GM23338 (cell line): ENCODE data around the gene EXOC6. TPM values are rescaled to one million over a fixed set of nuclear protein-coding genes. Genes with fewer than 3 reads are reported as not detected.

Experiments
- ATAC-seq: fragments of 200-7000 bp; cut with Tn5 transposase; 3 replicates; pipeline ENCODE4 v1.9.1; 2020
- DNase-seq: peaks from one replicate; pipeline ENCODE4 v3.0.0-alpha.2; 2015; ENCODE audit warnings: low spot score
- H2AFZ ChIP-seq: fragments of 200-600 bp; sonication (generic); 2 replicates; pipeline ENCODE4 v1.8.0; 2016; ENCODE audit warnings: antibody characterized with exemption, mild to moderate bottlenecking, moderate library complexity
- H3F3A ChIP-seq: fragments of 200-600 bp; sonication (generic); replicated peaks from 2 replicates; pipeline ENCODE4 v1.8.0; 2017; ENCODE audit warnings: antibody characterized with exemption, mixed run types, low read depth
- H3K27ac ChIP-seq: fragments of 200-600 bp; sonication (generic); 2 replicates; pipeline ENCODE4 v1.6.1; 2016; ENCODE audit warnings: low read depth
- H3K27me3 ChIP-seq: fragments of 200-600 bp; sonication (generic); 2 replicates; pipeline ENCODE4 v1.8.0; 2016; ENCODE audit warnings: mild to moderate bottlenecking, mixed run types, moderate library complexity; ENCODE audit not compliant: insufficient read depth
- H3K36me3 ChIP-seq: fragments of 200-600 bp; sonication (generic); 2 replicates; pipeline ENCODE4 v1.8.0; 2016; ENCODE audit warnings: mild to moderate bottlenecking; ENCODE audit not compliant: insufficient read depth
- H3K4me1 ChIP-seq: fragments of 200-600 bp; sonication (generic); 2 replicates; pipeline ENCODE4 v1.8.0; 2016; ENCODE audit warnings: mild to moderate bottlenecking, moderate library complexity; ENCODE audit not compliant: insufficient read depth
- H3K4me2 ChIP-seq: fragments of 200-600 bp; sonication (generic); 2 replicates; pipeline ENCODE4 v1.7.1; 2017; ENCODE audit warnings: mixed run types
- H3K4me3 ChIP-seq: fragments of 200-600 bp; sonication (generic); 2 replicates; pipeline ENCODE4 v1.6.1; 2016; ENCODE audit warnings: mixed run types
- H3K79me2 ChIP-seq: fragments of 200-600 bp; sonication (generic); replicated peaks from 2 replicates; pipeline ENCODE4 v1.8.0; 2017; ENCODE audit warnings: mild to moderate bottlenecking; ENCODE audit not compliant: insufficient read depth
- H3K9me2 ChIP-seq: fragments of 200-600 bp; sonication (generic); 2 replicates; pipeline ENCODE4 v1.8.0; 2017; ENCODE audit not compliant: insufficient read depth
- H4K20me1 ChIP-seq: fragments of 200-600 bp; sonication (generic); replicated peaks from 2 replicates; pipeline ENCODE4 v1.8.0; 2017; ENCODE audit warnings: mild to moderate bottlenecking; ENCODE audit not compliant: insufficient read depth
- H3K27ac Mint-ChIP-seq: 2 replicates; pipeline ENCODE4 v1.8.0; 2020; ENCODE audit warnings: inconsistent platforms, mild to moderate bottlenecking, moderate library complexity, mixed read lengths
- H3K27me3 Mint-ChIP-seq: 3 replicates; pipeline ENCODE4 v1.8.0; 2022; ENCODE audit warnings: low read depth, mild to moderate bottlenecking, moderate library complexity, mixed read lengths, inconsistent platforms; ENCODE audit not compliant: insufficient read depth, poor library complexity
- H3K36me3 Mint-ChIP-seq: 3 replicates; pipeline ENCODE4 v1.8.0; 2021; ENCODE audit warnings: low read depth, mild to moderate bottlenecking, inconsistent platforms, moderate library complexity, mixed read lengths
- H3K4me1 Mint-ChIP-seq: 3 replicates; pipeline ENCODE4 v1.8.0; 2020; ENCODE audit warnings: mild to moderate bottlenecking, inconsistent platforms, mixed read lengths
- H3K4me3 Mint-ChIP-seq: 3 replicates; pipeline ENCODE4 v1.8.0; 2021; ENCODE audit warnings: moderate library complexity, mild to moderate bottlenecking, inconsistent platforms, mixed read lengths
- H3K9me3 Mint-ChIP-seq: 3 replicates; pipeline ENCODE4 v1.8.0; 2020; ENCODE audit warnings: moderate library complexity, mild to moderate bottlenecking, inconsistent platforms, mixed read lengths
- NANOG ChIP-seq: IDR thresholded peaks from 2 replicates; pipeline ENCODE4 v1.6.1; 2016; ENCODE audit warnings: antibody characterized with exemption, borderline replicate concordance
- STAT1 ChIP-seq: IDR thresholded peaks from one replicate; pipeline ENCODE4 v1.6.1; 2016; ENCODE audit warnings: antibody characterized with exemption; ENCODE audit not compliant: unreplicated experiment
- ZNF114 ChIP-seq: fragments of 250-450 bp; sonication (Bioruptor Pico); IDR thresholded peaks from 2 replicates; pipeline ENCODE4 v1.5.0; 2020; ENCODE audit warnings: mild to moderate bottlenecking, moderate library complexity
- ZNF331 ChIP-seq: fragments of 250-450 bp; sonication (Bioruptor Pico); IDR thresholded peaks from 2 replicates; pipeline ENCODE4 v1.5.0; 2020; ENCODE audit warnings: low read depth, mild to moderate bottlenecking, moderate library complexity
- polyA plus RNA-seq: library from polyadenylated mRNA; unstranded; fragments of >200 nt; fragmentation: Nextera tagmentation; extraction: Ambion mirVana; gene quantifications from 2 replicates; pipeline ENCODE4 v1.2.1, GENCODE V29; 2016
- total RNA-seq: library from RNA; depleted of rRNA; stranded (reverse); fragments of >200 nt; shearing (Covaris generic); gene quantifications from 2 replicates; pipeline ENCODE4 v1.2.3, GENCODE V29; 2014
- TF ChIP-seq, protein P1 (sequence below): IDR thresholded peaks from 2 replicates; pipeline ENCODE4 v1.6.1; 2016; ENCODE audit warnings: antibody characterized with exemption
- TF ChIP-seq, protein P2 (sequence below): fragments of 250-450 bp; sonication (Bioruptor Pico); IDR thresholded peaks from 2 replicates; pipeline ENCODE4 v1.5.0; 2020; ENCODE audit warnings: mild to moderate bottlenecking, moderate library complexity
- TF ChIP-seq, protein P3 (sequence below): IDR thresholded peaks from one replicate; pipeline ENCODE4 v1.6.1; 2018; ENCODE audit warnings: antibody characterized with exemption; ENCODE audit not compliant: unreplicated experiment

Gene EXOC6
- total and polyA plus RNA-seq, 2 experiments from 2014 or later, result 5.0 to 6.0 TPM

DNA sequence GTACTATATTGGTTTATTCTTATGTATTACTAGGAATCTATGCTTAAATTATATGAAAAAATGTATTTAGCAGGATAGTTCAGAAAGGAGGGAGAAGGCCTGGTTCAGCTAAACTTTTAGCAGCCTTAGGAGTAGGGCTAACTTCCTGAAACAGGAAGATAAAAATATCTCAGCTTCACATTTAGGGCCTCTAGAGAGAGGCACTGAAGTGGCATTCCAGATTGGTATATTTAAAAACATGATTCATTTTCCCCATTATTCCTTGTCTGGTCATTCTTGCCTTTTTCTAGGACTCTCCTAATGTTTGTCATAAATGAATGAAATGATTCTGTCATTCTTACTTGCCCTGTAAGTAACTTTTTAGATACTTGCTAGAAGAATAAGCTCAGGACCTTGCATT is 149.3 kb downstream of the EXOC6 start:
- H3K4me2 ChIP-seq, result no peak overlapping the region
- Mint-ChIP-seq H3K4me3 (no peak overlapping the region), H3K27me3 (no peaks in the 10 kb centered on the region), H3K27ac (no peak overlapping the region), H3K4me1 (peaks cover 25% of the 10 kb centered on the region), H3K9me3 (no peaks in the 10 kb centered on the region), H3K36me3 (no peaks in the 10 kb centered on the region)
- no peak for ATAC-seq
- TF ChIP-seq, protein P1, sequence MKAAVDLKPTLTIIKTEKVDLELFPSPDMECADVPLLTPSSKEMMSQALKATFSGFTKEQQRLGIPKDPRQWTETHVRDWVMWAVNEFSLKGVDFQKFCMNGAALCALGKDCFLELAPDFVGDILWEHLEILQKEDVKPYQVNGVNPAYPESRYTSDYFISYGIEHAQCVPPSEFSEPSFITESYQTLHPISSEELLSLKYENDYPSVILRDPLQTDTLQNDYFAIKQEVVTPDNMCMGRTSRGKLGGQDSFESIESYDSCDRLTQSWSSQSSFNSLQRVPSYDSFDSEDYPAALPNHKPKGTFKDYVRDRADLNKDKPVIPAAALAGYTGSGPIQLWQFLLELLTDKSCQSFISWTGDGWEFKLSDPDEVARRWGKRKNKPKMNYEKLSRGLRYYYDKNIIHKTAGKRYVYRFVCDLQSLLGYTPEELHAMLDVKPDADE, result no peak
- TF ChIP-seq STAT1, result no peak
- TF ChIP-seq, protein P2, sequence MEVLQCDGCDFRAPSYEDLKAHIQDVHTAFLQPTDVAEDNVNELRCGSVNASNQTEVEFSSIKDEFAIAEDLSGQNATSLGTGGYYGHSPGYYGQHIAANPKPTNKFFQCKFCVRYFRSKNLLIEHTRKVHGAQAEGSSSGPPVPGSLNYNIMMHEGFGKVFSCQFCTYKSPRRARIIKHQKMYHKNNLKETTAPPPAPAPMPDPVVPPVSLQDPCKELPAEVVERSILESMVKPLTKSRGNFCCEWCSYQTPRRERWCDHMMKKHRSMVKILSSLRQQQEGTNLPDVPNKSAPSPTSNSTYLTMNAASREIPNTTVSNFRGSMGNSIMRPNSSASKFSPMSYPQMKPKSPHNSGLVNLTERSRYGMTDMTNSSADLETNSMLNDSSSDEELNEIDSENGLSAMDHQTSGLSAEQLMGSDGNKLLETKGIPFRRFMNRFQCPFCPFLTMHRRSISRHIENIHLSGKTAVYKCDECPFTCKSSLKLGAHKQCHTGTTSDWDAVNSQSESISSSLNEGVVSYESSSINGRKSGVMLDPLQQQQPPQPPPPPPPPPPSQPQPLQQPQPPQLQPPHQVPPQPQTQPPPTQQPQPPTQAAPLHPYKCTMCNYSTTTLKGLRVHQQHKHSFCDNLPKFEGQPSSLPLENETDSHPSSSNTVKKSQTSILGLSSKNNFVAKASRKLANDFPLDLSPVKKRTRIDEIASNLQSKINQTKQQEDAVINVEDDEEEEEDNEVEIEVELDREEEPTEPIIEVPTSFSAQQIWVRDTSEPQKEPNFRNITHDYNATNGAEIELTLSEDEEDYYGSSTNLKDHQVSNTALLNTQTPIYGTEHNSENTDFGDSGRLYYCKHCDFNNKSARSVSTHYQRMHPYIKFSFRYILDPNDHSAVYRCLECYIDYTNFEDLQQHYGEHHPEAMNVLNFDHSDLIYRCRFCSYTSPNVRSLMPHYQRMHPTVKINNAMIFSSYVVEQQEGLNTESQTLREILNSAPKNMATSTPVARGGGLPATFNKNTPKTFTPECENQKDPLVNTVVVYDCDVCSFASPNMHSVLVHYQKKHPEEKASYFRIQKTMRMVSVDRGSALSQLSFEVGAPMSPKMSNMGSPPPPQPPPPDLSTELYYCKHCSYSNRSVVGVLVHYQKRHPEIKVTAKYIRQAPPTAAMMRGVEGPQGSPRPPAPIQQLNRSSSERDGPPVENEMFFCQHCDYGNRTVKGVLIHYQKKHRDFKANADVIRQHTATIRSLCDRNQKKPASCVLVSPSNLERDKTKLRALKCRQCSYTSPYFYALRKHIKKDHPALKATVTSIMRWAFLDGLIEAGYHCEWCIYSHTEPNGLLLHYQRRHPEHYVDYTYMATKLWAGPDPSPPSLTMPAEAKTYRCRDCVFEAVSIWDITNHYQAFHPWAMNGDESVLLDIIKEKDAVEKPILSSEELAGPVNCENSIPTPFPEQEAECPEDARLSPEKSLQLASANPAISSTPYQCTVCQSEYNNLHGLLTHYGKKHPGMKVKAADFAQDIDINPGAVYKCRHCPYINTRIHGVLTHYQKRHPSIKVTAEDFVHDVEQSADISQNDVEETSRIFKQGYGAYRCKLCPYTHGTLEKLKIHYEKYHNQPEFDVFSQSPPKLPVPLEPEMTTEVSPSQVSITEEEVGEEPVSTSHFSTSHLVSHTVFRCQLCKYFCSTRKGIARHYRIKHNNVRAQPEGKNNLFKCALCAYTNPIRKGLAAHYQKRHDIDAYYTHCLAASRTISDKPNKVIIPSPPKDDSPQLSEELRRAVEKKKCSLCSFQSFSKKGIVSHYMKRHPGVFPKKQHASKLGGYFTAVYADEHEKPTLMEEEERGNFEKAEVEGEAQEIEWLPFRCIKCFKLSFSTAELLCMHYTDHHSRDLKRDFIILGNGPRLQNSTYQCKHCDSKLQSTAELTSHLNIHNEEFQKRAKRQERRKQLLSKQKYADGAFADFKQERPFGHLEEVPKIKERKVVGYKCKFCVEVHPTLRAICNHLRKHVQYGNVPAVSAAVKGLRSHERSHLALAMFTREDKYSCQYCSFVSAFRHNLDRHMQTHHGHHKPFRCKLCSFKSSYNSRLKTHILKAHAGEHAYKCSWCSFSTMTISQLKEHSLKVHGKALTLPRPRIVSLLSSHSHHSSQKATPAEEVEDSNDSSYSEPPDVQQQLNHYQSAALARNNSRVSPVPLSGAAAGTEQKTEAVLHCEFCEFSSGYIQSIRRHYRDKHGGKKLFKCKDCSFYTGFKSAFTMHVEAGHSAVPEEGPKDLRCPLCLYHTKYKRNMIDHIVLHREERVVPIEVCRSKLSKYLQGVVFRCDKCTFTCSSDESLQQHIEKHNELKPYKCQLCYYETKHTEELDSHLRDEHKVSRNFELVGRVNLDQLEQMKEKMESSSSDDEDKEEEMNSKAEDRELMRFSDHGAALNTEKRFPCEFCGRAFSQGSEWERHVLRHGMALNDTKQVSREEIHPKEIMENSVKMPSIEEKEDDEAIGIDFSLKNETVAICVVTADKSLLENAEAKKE (CRISPR knock-in tag), result no peak
- TF ChIP-seq, protein P3, sequence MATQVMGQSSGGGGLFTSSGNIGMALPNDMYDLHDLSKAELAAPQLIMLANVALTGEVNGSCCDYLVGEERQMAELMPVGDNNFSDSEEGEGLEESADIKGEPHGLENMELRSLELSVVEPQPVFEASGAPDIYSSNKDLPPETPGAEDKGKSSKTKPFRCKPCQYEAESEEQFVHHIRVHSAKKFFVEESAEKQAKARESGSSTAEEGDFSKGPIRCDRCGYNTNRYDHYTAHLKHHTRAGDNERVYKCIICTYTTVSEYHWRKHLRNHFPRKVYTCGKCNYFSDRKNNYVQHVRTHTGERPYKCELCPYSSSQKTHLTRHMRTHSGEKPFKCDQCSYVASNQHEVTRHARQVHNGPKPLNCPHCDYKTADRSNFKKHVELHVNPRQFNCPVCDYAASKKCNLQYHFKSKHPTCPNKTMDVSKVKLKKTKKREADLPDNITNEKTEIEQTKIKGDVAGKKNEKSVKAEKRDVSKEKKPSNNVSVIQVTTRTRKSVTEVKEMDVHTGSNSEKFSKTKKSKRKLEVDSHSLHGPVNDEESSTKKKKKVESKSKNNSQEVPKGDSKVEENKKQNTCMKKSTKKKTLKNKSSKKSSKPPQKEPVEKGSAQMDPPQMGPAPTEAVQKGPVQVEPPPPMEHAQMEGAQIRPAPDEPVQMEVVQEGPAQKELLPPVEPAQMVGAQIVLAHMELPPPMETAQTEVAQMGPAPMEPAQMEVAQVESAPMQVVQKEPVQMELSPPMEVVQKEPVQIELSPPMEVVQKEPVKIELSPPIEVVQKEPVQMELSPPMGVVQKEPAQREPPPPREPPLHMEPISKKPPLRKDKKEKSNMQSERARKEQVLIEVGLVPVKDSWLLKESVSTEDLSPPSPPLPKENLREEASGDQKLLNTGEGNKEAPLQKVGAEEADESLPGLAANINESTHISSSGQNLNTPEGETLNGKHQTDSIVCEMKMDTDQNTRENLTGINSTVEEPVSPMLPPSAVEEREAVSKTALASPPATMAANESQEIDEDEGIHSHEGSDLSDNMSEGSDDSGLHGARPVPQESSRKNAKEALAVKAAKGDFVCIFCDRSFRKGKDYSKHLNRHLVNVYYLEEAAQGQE, result no peak
- no peak for TF ChIP-seq NANOG
- no peak for TF ChIP-seq ZNF114 (CRISPR knock-in tag)
- no peak for TF ChIP-seq ZNF331 (CRISPR knock-in tag)
- H4K20me1 ChIP-seq, result no peaks in the 10 kb centered on the region
- no peak for DNase-seq
- H2AFZ ChIP-seq, result no peak overlapping the region
- no peaks in the 10 kb centered on the region for H3K79me2 ChIP-seq
- peaks cover 22% of the 10 kb centered on the region for H3K4me1 ChIP-seq
- no peaks in the 10 kb centered on the region for H3K27me3 ChIP-seq
- no peak overlapping the region for H3K27ac ChIP-seq
- H3K9me2 ChIP-seq, result no peaks in the 10 kb centered on the region
- H3K4me3 ChIP-seq, result no peak overlapping the region
- H3F3A ChIP-seq, result no peaks in the 10 kb centered on the region
- no peaks in the 10 kb centered on the region for H3K36me3 ChIP-seq
